H1 (cell line): ENCODE results near the gene BORCS8. TPM values are rescaled to one million over a fixed set of nuclear protein-coding genes. Genes with fewer than 3 reads are reported as not detected.

Source experiments
- ASH2L ChIP-seq: fragments of 200-600, 300-600 bp; sonication (generic); IDR thresholded peaks from one replicate; pipeline ENCODE4 v1.7.1; 2017; ENCODE audit warnings: low read length
- ATF3 ChIP-seq: IDR thresholded peaks from 2 replicates; pipeline ENCODE4 v1.6.1; 2011; ENCODE audit warnings: low read depth, mild to moderate bottlenecking, low read length; ENCODE audit not compliant: insufficient read depth
- BCL11A ChIP-seq, 2 experiments: IDR thresholded peaks; one replicate each; pipeline ENCODE4 v1.6.1; 2011; ENCODE audit warnings: low read depth in 2 of 2, low read length in 2 of 2, mild to moderate bottlenecking in 2 of 2
- BRCA1 ChIP-seq: IDR thresholded peaks from 2 replicates; pipeline ENCODE4 v1.6.1; 2012; ENCODE audit warnings: low read depth, low read length, improper control_type of control experiment
- CBX8 ChIP-seq: fragments of 300-800, 300-1000 bp; sonication (generic); IDR thresholded peaks from 2 replicates; pipeline ENCODE4 v1.7.1; 2016; ENCODE audit warnings: low read depth, low read length, borderline replicate concordance
- CHD1 ChIP-seq: IDR thresholded peaks from 2 replicates; pipeline ENCODE4 v1.6.1; 2012; ENCODE audit warnings: low read depth, low read length, improper control_type of control experiment
- CREB1 ChIP-seq: IDR thresholded peaks from 2 replicates; pipeline ENCODE4 v1.6.1; 2012; ENCODE audit warnings: inconsistent platforms
- EP300 ChIP-seq, 2 experiments: IDR thresholded peaks; 1 replicate in 1 of 2; 2 replicates in 1 of 2; pipeline ENCODE4 v1.6.1; 2011 to 2012; ENCODE audit warnings: low read depth in 2 of 2, low read length in 2 of 2, mild to moderate bottlenecking in 2 of 2, borderline replicate concordance in 1 of 2, inconsistent platforms in 1 of 2, moderate library complexity in 1 of 2
- FOSL1 ChIP-seq: IDR thresholded peaks from 2 replicates; pipeline ENCODE4 v1.6.1; 2011; ENCODE audit warnings: mild to moderate bottlenecking, low read depth, low read length, moderate library complexity; ENCODE audit not compliant: insufficient read depth
- GABPA ChIP-seq: IDR thresholded peaks from 2 replicates; pipeline ENCODE4 v1.6.1; 2011; ENCODE audit warnings: mild to moderate bottlenecking, low read length, moderate library complexity, borderline replicate concordance; ENCODE audit not compliant: insufficient read depth
- GTF2F1 ChIP-seq: IDR thresholded peaks from 2 replicates; pipeline ENCODE4 v1.6.1; 2012; ENCODE audit warnings: low read depth, low read length, improper control_type of control experiment, borderline replicate concordance
- JUN ChIP-seq: IDR thresholded peaks from 2 replicates; pipeline ENCODE4 v1.6.1; 2011; ENCODE audit warnings: low read depth, mild to moderate bottlenecking, improper control_type of control experiment, low read length
- KDM4A ChIP-seq: IDR thresholded peaks from one replicate; pipeline ENCODE4 v1.7.1; 2012; ENCODE audit warnings: low read depth, mild to moderate bottlenecking, moderate library complexity, low read length, inconsistent platforms; ENCODE audit not compliant: severe bottlenecking
- MAFK ChIP-seq: IDR thresholded peaks from 2 replicates; pipeline ENCODE4 v1.6.1; 2012; ENCODE audit warnings: low read depth, mild to moderate bottlenecking, improper control_type of control experiment, low read length
- POLR2AphosphoS5 ChIP-seq: IDR thresholded peaks from 2 replicates; pipeline ENCODE4 v1.6.1; 2011; ENCODE audit warnings: low read depth, low read length
- POU5F1 ChIP-seq: IDR thresholded peaks from 2 replicates; pipeline ENCODE4 v1.6.1; 2011; ENCODE audit warnings: low read depth, mild to moderate bottlenecking, low read length, moderate library complexity
- RBBP5 ChIP-seq: IDR thresholded peaks from 2 replicates; pipeline ENCODE4 v1.7.1; 2012; ENCODE audit warnings: low read depth, mild to moderate bottlenecking, inconsistent platforms, low read length, moderate library complexity, borderline replicate concordance
- RFX5 ChIP-seq: IDR thresholded peaks from 2 replicates; pipeline ENCODE4 v1.6.1; 2011; ENCODE audit warnings: low read depth, low read length, improper control_type of control experiment, borderline replicate concordance
- SIN3A ChIP-seq, 2 experiments: IDR thresholded peaks in 1 of 2; conservative IDR thresholded peaks in 1 of 2; 2 replicates each; pipeline ENCODE4 v1.6.1; 2011 to 2012; ENCODE audit warnings: low read length in 2 of 2, improper control_type of control experiment in 1 of 2, low read depth in 1 of 2, mild to moderate bottlenecking in 1 of 2
- SIRT6 ChIP-seq: IDR thresholded peaks from one replicate; pipeline ENCODE4 v1.7.1; 2012; ENCODE audit warnings: low read length, inconsistent platforms
- SP4 ChIP-seq: IDR thresholded peaks from 2 replicates; pipeline ENCODE4 v1.6.1; 2012; ENCODE audit warnings: low read length, inconsistent platforms
- SUZ12 ChIP-seq: fragments of 200-600 bp; sonication (generic); IDR thresholded peaks from 2 replicates; pipeline ENCODE4 v1.6.1; 2012; ENCODE audit warnings: mild to moderate bottlenecking, inconsistent platforms, low read length, moderate library complexity, mixed read lengths
- TBP ChIP-seq: IDR thresholded peaks from 2 replicates; pipeline ENCODE4 v1.6.1; 2011; ENCODE audit warnings: low read depth, low read length, improper control_type of control experiment
- TCF12 ChIP-seq: IDR thresholded peaks from 2 replicates; pipeline ENCODE4 v1.6.1; 2011; ENCODE audit warnings: low read depth, mild to moderate bottlenecking, low read length
- polyA plus RNA-seq, 7 experiments: library from polyadenylated mRNA; depleted of rRNA in 3 of 7; stranded (reverse) in 5 of 7; unstranded in 2 of 7; fragments of >200 nt in 5 of 7; fragments of 200-250 nt in 2 of 7; gene quantifications; 1 replicate in 5 of 7; 2 replicates in 1 of 7; 4 replicates in 1 of 7; pipeline versions ENCODE4 v1.2.1 to v1.2.3, GENCODE V29; 2011 to 2013; ENCODE audit warnings: missing spikeins in 2 of 7, mixed read lengths in 2 of 7
- total RNA-seq: library from RNA; stranded (reverse); fragmentation: NEBNext Ultra II Directional; extraction: Animal tissue kit (Norgen Biotek cat#: 25700); gene quantifications from 2 replicates; pipeline ENCODE4 v1.2.1, GENCODE V29; 2021

Gene BORCS8
- total and polyA plus RNA-seq, 2 of the 8 experiments (the other 6 are each of a cell fraction or from before 2014, with no cell fraction given): 15.0 to 15.9 TPM

DNA sequence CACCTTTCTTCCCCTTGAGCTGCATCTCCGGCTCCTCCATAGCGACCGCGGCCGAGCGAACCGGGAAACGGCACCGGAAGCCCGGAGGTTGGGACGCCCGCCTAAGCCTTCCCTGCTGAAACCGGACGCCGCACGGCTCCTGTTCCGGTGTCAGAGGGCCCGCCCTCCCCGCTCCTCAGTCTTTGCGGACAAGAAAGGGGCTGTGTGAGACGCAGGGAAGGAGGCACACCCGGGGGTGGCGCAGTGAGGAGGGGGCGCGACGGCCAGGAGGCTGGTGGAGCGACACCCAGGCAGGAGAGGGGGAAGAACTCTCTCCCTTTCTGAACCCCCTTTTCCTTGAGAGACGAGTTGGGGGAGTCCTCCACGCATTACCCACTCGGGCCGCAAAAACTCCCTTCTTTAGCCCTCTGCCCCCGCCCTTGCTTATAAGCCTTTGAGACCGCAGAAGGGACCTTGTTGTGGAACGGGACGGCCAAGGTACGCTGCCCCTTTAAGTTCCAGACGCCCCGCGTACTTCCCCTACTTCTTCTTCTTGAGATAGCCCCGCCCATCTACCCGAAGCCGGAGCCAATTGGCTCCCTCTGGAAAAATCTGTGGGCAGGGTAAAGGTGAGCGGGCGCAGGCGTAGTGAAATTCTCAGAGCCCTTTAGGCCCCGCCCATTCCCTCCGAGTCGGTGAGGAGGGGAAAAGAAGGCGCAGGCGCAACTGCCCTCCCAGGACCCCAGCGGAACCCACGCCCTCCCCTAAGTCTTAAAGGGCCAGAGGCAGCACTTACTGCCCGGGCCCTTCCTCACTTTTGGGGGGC is at the start of gene BORCS8, which contains the start of gene RFXANK (continued):
- no peak; the same call in 1 of the 2 replicates for TF ChIP-seq RFX5
- no peak for TF ChIP-seq GTF2F1
- TF ChIP-seq MAFK: no peak
- TF ChIP-seq TBP: peak; percentile 85
- TF ChIP-seq BRCA1: no peak
- TF ChIP-seq SIRT6: no peak
- no peak for TF ChIP-seq BCL11A (IDR thresholded peaks at IDR 0.05; ENCODE audit: low read depth in 2 of 2, low read length in 2 of 2)
- peak in 1 of 2 experiments; percentile 33; a peak in 1 of 3 replicates for TF ChIP-seq EP300 (IDR thresholded peaks at IDR 0.05; ENCODE audit: borderline replicate concordance in 1 of 2, low read depth in 2 of 2, low read length in 2 of 2)
- TF ChIP-seq CHD1: no peak
- peak; percentile 46 to 94; a peak in 3 of 4 replicates for TF ChIP-seq SIN3A (conservative IDR thresholded peaks at IDR 0.05 in 1 of 2, IDR thresholded peaks at IDR 0.05 in 1 of 2; ENCODE audit: low read depth in 1 of 2, low read length in 2 of 2)
- TF ChIP-seq JUN: no peak
- TF ChIP-seq KDM4A: peak; percentile 54
- TF ChIP-seq FOSL1: 0 out of 2 replicates have a peak, but pooled peaks have one; percentile 22
- TF ChIP-seq TCF12: 0 out of 2 replicates have a peak, but pooled peaks have one; percentile 43
- no peak for TF ChIP-seq CBX8
- TF ChIP-seq RBBP5: peak; percentile 63
- peak; percentile 53 for TF ChIP-seq CREB1
- TF ChIP-seq POU5F1: no peak
- peak; percentile 87 for TF ChIP-seq ASH2L
- TF ChIP-seq SP4: peak; percentile 66; the same call in 1 of the 2 replicates
- TF ChIP-seq GABPA: peak; percentile 99
- no peak for TF ChIP-seq SUZ12
- no peak for TF ChIP-seq ATF3
- TF ChIP-seq POLR2AphosphoS5: 0 out of 2 replicates have a peak, but pooled peaks have one; percentile 27
